Vagina (tissue), 2 donors: Measurements from ENCODE around the gene LPCAT1.

ENCODE experiments used
- CTCF ChIP-seq, 3 experiments: fragments of 450-650 bp in 2 of 3; fragments of 200-600 bp in 1 of 3; sonication (generic) in 1 of 3; IDR thresholded peaks; one replicate each; pipeline ENCODE4 v1.5.1; 2017 to 2019; ENCODE audit warnings: antibody characterized with exemption in 3 of 3, mild to moderate bottlenecking in 2 of 3, moderate library complexity in 2 of 3
- POLR2A ChIP-seq, 2 donors: fragments of 450-650 bp; IDR thresholded peaks; one replicate each; pipeline ENCODE4 v1.6.1; 2017; ENCODE audit warnings: antibody characterized with exemption in 2 of 2, mild to moderate bottlenecking in 2 of 2, moderate library complexity in 2 of 2
- POLR2AphosphoS5 ChIP-seq, 2 donors: sonication (generic); formaldehyde crosslinking; IDR thresholded peaks; one replicate each; pipeline ENCODE4 v1.9.0; 2017; ENCODE audit warnings: antibody characterized with exemption in 2 of 2, mild to moderate bottlenecking in 2 of 2, low read depth in 1 of 2; ENCODE audit not compliant: insufficient read depth in 1 of 2

DNA sequence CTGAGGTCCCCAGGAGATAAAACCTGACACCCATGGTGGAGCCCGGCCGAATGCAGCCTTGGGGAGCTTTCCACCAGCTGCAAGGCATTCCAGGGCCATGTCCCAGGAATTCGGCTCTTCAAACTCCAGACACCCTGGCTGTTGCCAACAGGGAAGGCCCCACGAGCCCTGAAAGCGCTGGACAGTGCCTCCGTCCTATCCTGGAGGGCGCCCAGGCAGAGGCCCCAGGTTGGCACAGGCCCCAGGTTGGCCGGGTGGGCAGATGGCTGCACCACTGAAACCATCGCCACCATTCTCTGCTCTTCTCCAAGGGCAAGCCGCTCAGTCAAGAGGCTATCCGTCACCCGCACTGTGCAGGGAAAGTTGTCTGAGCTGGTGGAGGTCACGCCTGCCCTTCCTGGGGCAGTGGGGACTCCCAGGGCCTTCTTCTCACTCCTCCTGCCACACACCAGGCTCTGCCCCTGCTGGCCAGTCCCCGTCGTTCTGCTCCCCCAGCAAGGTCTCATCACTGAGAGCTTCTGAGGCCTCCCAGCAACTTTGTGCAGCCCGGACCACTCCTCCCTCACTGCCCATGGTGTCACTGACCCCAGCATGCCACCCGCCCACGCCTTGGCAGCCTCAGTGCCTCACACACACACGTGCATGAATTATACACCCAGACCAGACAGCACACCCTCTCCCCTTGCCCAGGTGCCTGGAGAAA is 99.7 kb downstream of the LPCAT1 start:
- TF ChIP-seq CTCF (IDR thresholded peaks at IDR 0.05) (no peak), POLR2AphosphoS5 (IDR thresholded peaks at IDR 0.05; ENCODE audit: insufficient read depth in 1 of 2, low read depth in 1 of 2) (no peak), POLR2A (IDR thresholded peaks at IDR 0.05) (no peak)
